ENCODE data around the gene DLG2. TPM values are rescaled to one million over a fixed set of nuclear protein-coding genes. Genes with fewer than 3 reads are reported as not detected.

DLG2 gene
- total and polyA plus RNA-seq, 9 of the 15 experiments (the other 6 are each of a cell fraction or from before 2014, with no cell fraction given) = 0.52 to 1.6 (median 0.95) TPM

GRCh38 chr11:85048801-85049200 is 578.3 kb downstream of the DLG2 start:
- no peak overlapping the region for H3K4me2 ChIP-seq (ENCODE audit: insufficient read depth, low read length)
- no peak for TF ChIP-seq MYC (IDR thresholded peaks at IDR 0.05; ENCODE audit: low read depth, low read length)
- TF ChIP-seq MYC (CRISPR knock-in tag; IDR thresholded peaks at IDR 0.05; ENCODE audit: borderline replicate concordance, low read depth) = no peak
- no peak for TF ChIP-seq NCOR1 (IDR thresholded peaks at IDR 0.05)
- no peak for TF ChIP-seq STAG1 (CRISPR knock-in tag; IDR thresholded peaks at IDR 0.05; ENCODE audit: borderline replicate concordance)
- no peak for TF ChIP-seq CHD4 (IDR thresholded peaks at IDR 0.05; ENCODE audit: insufficient read depth, insufficient replicate concordance, low read depth, low read length, poor library complexity, severe bottlenecking)
- TF ChIP-seq SMAD4 (CRISPR knock-in tag; conservative IDR thresholded peaks at IDR 0.05) = no peak
- no peak for TF ChIP-seq HMG20B (CRISPR knock-in tag; IDR thresholded peaks at IDR 0.05)
- no peak for TF ChIP-seq ID3 (CRISPR knock-in tag; IDR thresholded peaks at IDR 0.05)
- TF ChIP-seq ID3 (tag; IDR thresholded peaks at IDR 0.05) = no peak
- TF ChIP-seq NFXL1 (CRISPR knock-in tag; IDR thresholded peaks at IDR 0.05) = no peak
- TF ChIP-seq BHLHE40 (IDR thresholded peaks at IDR 0.05; ENCODE audit: low read length) = no peak
- no peak for TF ChIP-seq NR0B1 (IDR thresholded peaks at IDR 0.05; ENCODE audit: partially characterized antibody)
- no peak for TF ChIP-seq MCM5 (IDR thresholded peaks at IDR 0.05; ENCODE audit: low read depth)
- no peak for TF ChIP-seq RERE (CRISPR knock-in tag; IDR thresholded peaks at IDR 0.05; ENCODE audit: borderline replicate concordance)
- TF ChIP-seq SPI1 (IDR thresholded peaks at IDR 0.05; ENCODE audit: borderline replicate concordance, low read depth, low read length) = no peak
- no peak for TF ChIP-seq ZNF785 (CRISPR knock-in tag; IDR thresholded peaks at IDR 0.05)
- TF ChIP-seq RNF2 (IDR thresholded peaks at IDR 0.05) = no peak
- TF ChIP-seq POLR2G (IDR thresholded peaks at IDR 0.05; ENCODE audit: low read depth, low read length) = no peak
- TF ChIP-seq ELF1 (tag; IDR thresholded peaks at IDR 0.05) = no peak

More at GRCh38 chr11:85048801-85049200, 578.3 kb downstream of the DLG2 start:
- Histone ChIP-seq H3K79me2 (ENCODE audit: control insufficient read depth, insufficient read depth, low read length) (no peaks in the 10 kb centered on the region), H4K20me1 (replicated peaks; ENCODE audit: control insufficient read depth, insufficient read depth, low read length) (no peaks in the 10 kb centered on the region), H2AFZ (ENCODE audit: low read depth, low read length) (no peak overlapping the region), H3K36me3 (ENCODE audit: control insufficient read depth, insufficient read depth, low read length) (no peaks in the 10 kb centered on the region), H3K27me3 (ENCODE audit: control insufficient read depth in 2 of 2, insufficient read depth in 2 of 2, low read length in 2 of 2) (no peaks in the 10 kb centered on the region), H3K9me1 (ENCODE audit: control insufficient read depth, insufficient read depth, low read length) (no peaks in the 10 kb centered on the region), H3K9me3 (replicated peaks; ENCODE audit: control insufficient read depth, insufficient read depth, low read depth, low read length) (no peaks in the 10 kb centered on the region), H3K27ac (ENCODE audit: extremely low read depth, low read depth, low read length) (no peak overlapping the region), H3K4me3 (no peak overlapping the region), H3K9ac (ENCODE audit: insufficient read depth in 1 of 2, low read depth in 2 of 2, low read length in 2 of 2) (no peak overlapping the region), H3K4me1 (replicated peaks in 1 of 2; ENCODE audit: control insufficient read depth in 2 of 2, insufficient read depth in 2 of 2, low read length in 2 of 2) (no peaks in the 10 kb centered on the region)
- ChIA-PET POLR2A (no interaction called here), CTCF (ENCODE audit: low intra/inter-chr PET ratio) (no interaction called here)
- DNase-seq (ENCODE audit: extremely low read depth in 1 of 4, low spot score in 3 of 4) (no peak), FAIRE-seq (no peak), ATAC-seq (no peak)
- intact Hi-C loops (cut with micrococcal nuclease) (no loop called here), in situ Hi-C loops (cut with MboI) (no loop called here)
- 0% methylated on average over 3 of the region's 3 CpGs for WGBS (ENCODE audit: insufficient coverage, low coverage, missing lambda C conversion rate)
- BruUV-seq (replicated peaks) = no TSS peak

Measured in K562 (cell line).